Measurements from ENCODE around the gene G0S2.

- TF ChIP-seq, protein P1, sequence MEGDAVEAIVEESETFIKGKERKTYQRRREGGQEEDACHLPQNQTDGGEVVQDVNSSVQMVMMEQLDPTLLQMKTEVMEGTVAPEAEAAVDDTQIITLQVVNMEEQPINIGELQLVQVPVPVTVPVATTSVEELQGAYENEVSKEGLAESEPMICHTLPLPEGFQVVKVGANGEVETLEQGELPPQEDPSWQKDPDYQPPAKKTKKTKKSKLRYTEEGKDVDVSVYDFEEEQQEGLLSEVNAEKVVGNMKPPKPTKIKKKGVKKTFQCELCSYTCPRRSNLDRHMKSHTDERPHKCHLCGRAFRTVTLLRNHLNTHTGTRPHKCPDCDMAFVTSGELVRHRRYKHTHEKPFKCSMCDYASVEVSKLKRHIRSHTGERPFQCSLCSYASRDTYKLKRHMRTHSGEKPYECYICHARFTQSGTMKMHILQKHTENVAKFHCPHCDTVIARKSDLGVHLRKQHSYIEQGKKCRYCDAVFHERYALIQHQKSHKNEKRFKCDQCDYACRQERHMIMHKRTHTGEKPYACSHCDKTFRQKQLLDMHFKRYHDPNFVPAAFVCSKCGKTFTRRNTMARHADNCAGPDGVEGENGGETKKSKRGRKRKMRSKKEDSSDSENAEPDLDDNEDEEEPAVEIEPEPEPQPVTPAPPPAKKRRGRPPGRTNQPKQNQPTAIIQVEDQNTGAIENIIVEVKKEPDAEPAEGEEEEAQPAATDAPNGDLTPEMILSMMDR (IDR thresholded peaks at IDR 0.05; ENCODE audit: insufficient read depth, low read depth, low read length), result no peak
- TF ChIP-seq EZH2 (IDR thresholded peaks at IDR 0.05; ENCODE audit: insufficient read depth, low read length), result no peak
These were observed 32.1 kb downstream of the G0S2 start for GRCh38 chr1:209707308-209707707.
